Stomach (tissue), 9 donors: Measurements from ENCODE around the gene INTS1. TPM values are rescaled to one million over a fixed set of nuclear protein-coding genes. Genes with fewer than 3 reads are reported as not detected.
"Not testable (repeated sequence)": the region's sequence is repeated elsewhere in the genome, so short reads cannot be mapped to it uniquely, and the experiment has no call there.

Experiments used
- DNase-seq, 2 donors: peaks; one replicate each; pipeline versions ENCODE4 v3.0.0 to v3.0.0-alpha.2; 2013 to 2019
- H3K27ac ChIP-seq, 5 donors: fragments of 200-600 bp in 4 of 5; sonication (generic) in 4 of 5; one replicate each; pipeline ENCODE4 v1.5.1; 2013 to 2019; ENCODE audit warnings: mild to moderate bottlenecking in 1 of 5, moderate library complexity in 1 of 5
- H3K27me3 ChIP-seq, 3 donors: fragments of 200-600 bp; sonication (generic); one replicate each; pipeline ENCODE4 v1.5.1; 2017 to 2019; ENCODE audit warnings: mixed run types in 1 of 3
- H3K36me3 ChIP-seq, 4 donors: fragments of 200-600 bp; sonication (generic); 1 replicate in 3 of 4; 2 replicates in 1 of 4; pipeline ENCODE4 v1.5.1; 2016 to 2019
- H3K4me1 ChIP-seq, 4 donors: fragments of 200-600 bp; sonication (generic); one replicate each; pipeline ENCODE4 v1.5.1; 2016 to 2019
- H3K4me3 ChIP-seq, 4 donors: fragments of 200-600 bp; sonication (generic) in 3 of 4; one replicate each; pipeline ENCODE4 v1.5.1; 2016 to 2019; ENCODE audit warnings: mild to moderate bottlenecking in 1 of 4
- H3K9me3 ChIP-seq, 4 donors: fragments of 200-600 bp; sonication (generic); one replicate each; pipeline ENCODE4 v1.5.1; 2016 to 2019
- EP300 ChIP-seq: sonication (generic); formaldehyde crosslinking; IDR thresholded peaks from one replicate; pipeline ENCODE4 v1.6.1; 2017; ENCODE audit warnings: antibody characterized with exemption
- POLR2A ChIP-seq, 4 donors: fragments of 450-650 bp; IDR thresholded peaks; one replicate each; pipeline ENCODE4 v1.6.1; 2016; ENCODE audit warnings: antibody characterized with exemption in 4 of 4, control low read depth in 2 of 4, mild to moderate bottlenecking in 1 of 4, moderate library complexity in 1 of 4
- POLR2AphosphoS5 ChIP-seq, 3 donors: sonication (generic); formaldehyde crosslinking; IDR thresholded peaks; one replicate each; pipeline ENCODE4 v1.6.1; 2016; ENCODE audit warnings: antibody characterized with exemption in 3 of 3
- WGBS, 5 donors: extraction: QIAGEN DNeasy Blood & Tissue Kit in 3 of 5; methylation state at CpG; one replicate each; pipeline versions ENCODE4 v1.1.5 to v1.1.7; 2013 to 2018; 5-methylcytosine and 5-hydroxymethylcytosine counted together
- intact Hi-C: fragments of 100-400 bp; cut with DNase I; formaldehyde crosslinking; loops from one replicate; pipeline ENCODE4 v1.15.1; 2023; ENCODE audit warnings: low total_unique reads
- polyA plus RNA-seq, 3 donors: library from polyadenylated mRNA; stranded (reverse); fragments of 200-250 nt; gene quantifications; one replicate each; pipeline ENCODE4 v1.2.3, GENCODE V29; 2013
- total RNA-seq, 5 donors: library from RNA; depleted of rRNA; stranded (reverse); fragments of >200 nt; gene quantifications; one replicate each; pipeline versions ENCODE4 v1.1.0 to v1.2.3, GENCODE V29; 2014 to 2016
- TF ChIP-seq, protein P1 (sequence below), 7 experiments: fragments of 450-650 bp in 4 of 7; fragments of 200-600 bp in 3 of 7; sonication (generic) in 3 of 7; IDR thresholded peaks; one replicate each; pipeline ENCODE4 v1.5.1; 2016 to 2019; ENCODE audit warnings: antibody characterized with exemption in 7 of 7, control low read depth in 2 of 7, mild to moderate bottlenecking in 1 of 7
- donor health status: healthy with polysubstance abuse.
- donor health status: Bipolar disorder and iron deficiency.
- donor health status: healthy.

INTS1 gene
- total and polyA plus RNA-seq, 8 donors, result 24.4 to 724 (median 56.2) TPM

DNA sequence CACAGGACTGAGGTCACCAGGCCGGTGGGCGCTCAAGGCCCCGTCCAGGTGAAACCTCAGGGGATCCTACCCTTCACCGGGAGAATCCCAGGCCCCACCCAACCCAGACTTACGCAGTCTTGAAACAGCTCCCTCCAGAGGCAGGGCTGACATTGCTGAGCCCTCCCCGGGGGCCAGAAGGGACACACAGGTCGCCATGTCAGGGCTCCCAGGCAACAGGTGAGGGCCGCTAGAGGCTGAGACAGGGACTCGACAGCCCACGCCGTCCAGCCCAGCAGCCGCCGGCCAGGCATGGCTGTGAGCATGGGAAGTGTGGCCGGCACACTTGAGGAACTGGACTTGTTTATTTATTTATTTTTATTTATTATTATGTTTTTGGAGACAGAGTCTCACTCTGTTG is 55.2 kb downstream of the INTS1 start:
- Histone ChIP-seq H3K36me3 (peaks cover 9 to 56% (median 36%) of the 10 kb centered on the region in 4 donors), H3K4me3 (no peak overlapping the region), H3K27ac (peak overlapping the region in 2 of 5 donors; percentile 79 to 80), H3K4me1 (peaks cover 24 to 75% (median 57%) of the 10 kb centered on the region in 4 donors), H3K27me3 (no peaks in the 10 kb centered on the region), H3K9me3 (no peaks in the 10 kb centered on the region)
- intact Hi-C loops, result no loop called here
- TF ChIP-seq, protein P1, sequence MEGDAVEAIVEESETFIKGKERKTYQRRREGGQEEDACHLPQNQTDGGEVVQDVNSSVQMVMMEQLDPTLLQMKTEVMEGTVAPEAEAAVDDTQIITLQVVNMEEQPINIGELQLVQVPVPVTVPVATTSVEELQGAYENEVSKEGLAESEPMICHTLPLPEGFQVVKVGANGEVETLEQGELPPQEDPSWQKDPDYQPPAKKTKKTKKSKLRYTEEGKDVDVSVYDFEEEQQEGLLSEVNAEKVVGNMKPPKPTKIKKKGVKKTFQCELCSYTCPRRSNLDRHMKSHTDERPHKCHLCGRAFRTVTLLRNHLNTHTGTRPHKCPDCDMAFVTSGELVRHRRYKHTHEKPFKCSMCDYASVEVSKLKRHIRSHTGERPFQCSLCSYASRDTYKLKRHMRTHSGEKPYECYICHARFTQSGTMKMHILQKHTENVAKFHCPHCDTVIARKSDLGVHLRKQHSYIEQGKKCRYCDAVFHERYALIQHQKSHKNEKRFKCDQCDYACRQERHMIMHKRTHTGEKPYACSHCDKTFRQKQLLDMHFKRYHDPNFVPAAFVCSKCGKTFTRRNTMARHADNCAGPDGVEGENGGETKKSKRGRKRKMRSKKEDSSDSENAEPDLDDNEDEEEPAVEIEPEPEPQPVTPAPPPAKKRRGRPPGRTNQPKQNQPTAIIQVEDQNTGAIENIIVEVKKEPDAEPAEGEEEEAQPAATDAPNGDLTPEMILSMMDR (IDR thresholded peaks at IDR 0.05), result no peak
- no peak for TF ChIP-seq EP300
- no peak for TF ChIP-seq POLR2AphosphoS5 (IDR thresholded peaks at IDR 0.05)
- TF ChIP-seq POLR2A (IDR thresholded peaks at IDR 0.05), result no peak
- no peak for DNase-seq
- 87 to 92% (median 91%) methylated on average over 9 to 14 of the region's 14 CpGs for WGBS, 5 donors

DNA sequence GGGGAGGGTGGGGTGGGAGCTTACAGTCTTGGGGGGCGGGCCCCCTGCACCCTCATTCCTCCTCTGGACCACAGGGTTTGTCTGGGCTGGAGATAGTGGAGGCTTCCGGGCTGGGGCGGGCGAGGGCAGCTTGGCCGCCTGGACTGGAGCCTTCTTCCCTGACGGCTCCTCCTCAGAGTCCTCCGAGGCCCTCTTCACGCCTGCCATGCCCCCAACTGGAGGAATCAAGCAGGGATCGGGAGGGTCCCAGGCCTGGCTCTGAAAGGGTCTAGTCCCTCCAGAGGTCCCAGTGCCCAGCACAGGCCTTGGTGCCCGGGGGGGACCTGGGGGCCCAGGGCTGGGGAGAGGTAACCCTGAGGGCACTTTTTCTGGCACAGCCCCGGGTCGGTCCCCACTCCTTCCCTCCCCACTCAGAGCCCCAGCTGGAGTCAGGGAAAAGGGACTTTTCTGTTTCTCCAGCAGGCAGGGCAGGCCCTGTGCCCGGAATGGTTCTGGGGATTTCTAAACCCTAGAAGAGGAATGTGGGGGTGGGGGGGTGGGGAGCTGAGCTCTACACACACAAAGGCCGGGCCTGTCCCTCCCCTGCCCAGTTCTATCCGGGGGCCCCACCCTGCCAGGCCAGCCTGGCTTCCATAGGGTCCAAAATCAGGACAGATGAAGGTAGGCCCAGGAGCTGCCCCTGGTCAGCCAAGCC is 56.5 kb downstream of the INTS1 start:
- H3K27me3 ChIP-seq, result no peaks in the 10 kb centered on the region
- H3K27ac ChIP-seq, result peak overlapping the region; percentile 31 to 80 (median 68)
- peak in 1 of 2 donors; percentile 64 for DNase-seq
- no peak overlapping the region for H3K4me3 ChIP-seq
- intact Hi-C loops, result no loop called here
- WGBS, 5 donors, result 49 to 61% (median 59%) methylated on average over 4 to 15 of the region's 15 CpGs
- TF ChIP-seq EP300 (no peak), POLR2AphosphoS5 (IDR thresholded peaks at IDR 0.05) (no peak), POLR2A (IDR thresholded peaks at IDR 0.05) (no peak)
- TF ChIP-seq, protein P1 (IDR thresholded peaks at IDR 0.05), result no peak
- peaks cover 9 to 66% (median 46%) of the 10 kb centered on the region in 4 donors for H3K36me3 ChIP-seq
- peaks cover 13 to 63% (median 45%) of the 10 kb centered on the region in 4 donors for H3K4me1 ChIP-seq
- H3K9me3 ChIP-seq, result no peaks in the 10 kb centered on the region

DNA sequence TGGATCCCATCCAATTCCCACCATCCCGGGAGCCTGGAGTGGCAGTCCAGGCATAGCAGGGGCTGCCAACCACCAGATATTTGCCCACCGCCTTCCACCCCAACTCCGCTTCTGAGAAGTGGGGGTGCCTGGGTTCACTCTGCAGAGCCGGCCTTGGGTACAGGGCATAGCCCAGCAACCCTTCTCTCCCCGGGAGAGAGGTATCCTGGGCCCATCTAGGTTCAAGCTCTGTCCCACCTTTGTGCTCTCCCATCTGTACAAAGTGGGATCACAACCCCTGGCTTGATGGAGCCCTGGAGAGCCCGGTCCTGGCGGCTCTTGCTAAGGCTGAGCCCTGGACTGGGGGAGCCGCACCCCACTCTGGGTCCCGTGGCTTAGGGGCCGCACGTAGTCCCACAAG is 57.1 kb downstream of the INTS1 start:
- intact Hi-C loops, result no loop called here
- Histone ChIP-seq H3K9me3 (no peaks in the 10 kb centered on the region), H3K4me3 (no peak overlapping the region), H3K36me3 (peaks cover 9 to 71% (median 50%) of the 10 kb centered on the region in 4 donors), H3K4me1 (peaks cover 11 to 57% (median 41%) of the 10 kb centered on the region in 4 donors), H3K27ac (peak overlapping the region in 4 of 5 donors; percentile 67 to 80 (median 74)), H3K27me3 (no peaks in the 10 kb centered on the region)
- 82 to 100% (median 86%) methylated on average over 2 to 11 of the region's 11 CpGs for WGBS, 5 donors
- TF ChIP-seq, protein P1 (IDR thresholded peaks at IDR 0.05), result no peak
- TF ChIP-seq POLR2A (IDR thresholded peaks at IDR 0.05), result no peak
- no peak for TF ChIP-seq EP300
- no peak for TF ChIP-seq POLR2AphosphoS5 (IDR thresholded peaks at IDR 0.05)
- DNase-seq, result no peak

DNA sequence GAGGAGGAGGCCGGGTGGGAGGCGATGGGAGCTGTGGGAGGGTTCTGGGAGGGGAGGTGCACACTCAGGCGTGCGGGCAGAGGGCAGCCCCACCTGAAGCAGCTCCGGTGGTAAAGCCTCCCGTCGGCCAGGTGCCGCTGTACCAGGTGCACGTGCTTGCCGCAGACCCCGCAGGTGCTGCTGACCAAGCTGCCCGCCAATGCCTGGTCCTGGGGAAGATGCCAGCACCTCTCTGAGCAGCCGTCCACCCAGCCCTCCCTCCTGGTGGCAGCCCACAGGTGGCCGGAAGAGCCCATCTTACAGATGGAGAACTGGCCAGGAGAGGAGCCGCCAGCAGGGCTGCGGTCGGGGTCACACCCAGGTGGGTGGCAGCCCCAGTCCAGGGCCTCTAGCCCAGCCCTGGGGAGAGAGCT is 57.6 kb downstream of the INTS1 start:
- Histone ChIP-seq H3K9me3 (no peaks in the 10 kb centered on the region), H3K27ac (peak overlapping the region in 2 of 5 donors; percentile 68 to 80), H3K4me1 (peaks cover 11 to 52% (median 39%) of the 10 kb centered on the region in 4 donors), H3K27me3 (no peaks in the 10 kb centered on the region), H3K36me3 (peaks cover 9 to 73% (median 55%) of the 10 kb centered on the region in 4 donors), H3K4me3 (no peak overlapping the region)
- DNase-seq, result no peak
- intact Hi-C loops, result no loop called here
- no peak for TF ChIP-seq POLR2AphosphoS5 (IDR thresholded peaks at IDR 0.05)
- TF ChIP-seq EP300, result no peak
- no peak for TF ChIP-seq POLR2A (IDR thresholded peaks at IDR 0.05)
- TF ChIP-seq, protein P1 (IDR thresholded peaks at IDR 0.05), result no peak
- WGBS, 5 donors, result 54 to 77% (median 67%) methylated on average over 7 to 17 of the region's 17 CpGs

DNA sequence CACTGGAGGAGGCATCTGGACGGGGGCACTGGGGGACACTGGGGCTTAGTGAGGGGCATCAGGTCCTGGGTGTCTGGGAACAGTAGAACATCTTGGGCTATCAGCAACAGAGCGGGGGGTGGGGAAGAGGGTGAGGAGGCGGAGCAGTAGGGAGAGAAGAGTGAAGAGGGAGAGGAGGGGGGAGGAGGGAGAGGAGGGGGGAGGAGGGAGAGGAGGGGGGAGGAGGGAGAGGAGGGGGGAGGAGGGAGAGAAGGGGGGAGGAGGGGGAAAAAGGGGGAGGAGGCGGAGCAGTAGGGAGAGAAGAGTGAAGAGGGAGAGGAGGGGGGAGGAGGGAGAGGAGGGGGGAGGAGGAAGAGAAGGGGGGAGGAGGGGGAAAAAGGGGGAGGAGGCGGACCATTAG is 58.2 kb downstream of the INTS1 start:
- H3K9me3 ChIP-seq, H3K27me3 ChIP-seq, H3K4me3 ChIP-seq, DNase-seq, H3K27ac ChIP-seq, intact Hi-C loops: not testable (repeated sequence)
- Histone ChIP-seq H3K4me1 (peaks cover 11 to 47% (median 37%) of the 10 kb centered on the region in 4 donors), H3K36me3 (peaks cover 9 to 73% (median 61%) of the 10 kb centered on the region in 4 donors)
- 76 to 94% (median 88%) methylated on average over 3 to 4 of the region's 5 CpGs for WGBS, 5 donors
